Fibroblast of skin of scalp (primary cell): Measurements from ENCODE around the gene FIGN.
A peak's percentile ranks its signal among the peaks of the same experiment; 100 is the strongest.

Source experiments
- DNase-seq: peaks from one replicate; pipeline ENCODE4 v3.0.0-alpha.2; 2013

FIGN gene

DNA sequence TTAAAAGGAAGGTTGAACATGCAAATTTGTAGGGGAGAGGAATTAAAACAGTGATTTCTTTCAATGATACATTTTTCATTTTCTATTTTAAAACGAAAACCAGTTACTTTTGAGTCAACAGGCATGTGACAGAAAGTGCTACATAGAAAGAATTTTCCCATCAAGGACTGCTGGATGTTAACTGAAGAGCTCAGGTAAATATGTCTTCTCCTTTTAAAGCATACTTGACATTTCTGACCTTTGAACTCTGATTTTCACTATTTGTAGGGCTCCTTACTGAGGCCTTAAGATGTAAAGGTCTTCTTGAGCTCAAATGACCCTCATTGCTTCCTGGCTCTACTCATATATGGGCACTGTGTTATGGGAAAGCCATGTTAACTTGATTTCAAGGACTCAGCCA, 32.4 kb downstream of the FIGN start:
- DNase-seq: no peak

DNA sequence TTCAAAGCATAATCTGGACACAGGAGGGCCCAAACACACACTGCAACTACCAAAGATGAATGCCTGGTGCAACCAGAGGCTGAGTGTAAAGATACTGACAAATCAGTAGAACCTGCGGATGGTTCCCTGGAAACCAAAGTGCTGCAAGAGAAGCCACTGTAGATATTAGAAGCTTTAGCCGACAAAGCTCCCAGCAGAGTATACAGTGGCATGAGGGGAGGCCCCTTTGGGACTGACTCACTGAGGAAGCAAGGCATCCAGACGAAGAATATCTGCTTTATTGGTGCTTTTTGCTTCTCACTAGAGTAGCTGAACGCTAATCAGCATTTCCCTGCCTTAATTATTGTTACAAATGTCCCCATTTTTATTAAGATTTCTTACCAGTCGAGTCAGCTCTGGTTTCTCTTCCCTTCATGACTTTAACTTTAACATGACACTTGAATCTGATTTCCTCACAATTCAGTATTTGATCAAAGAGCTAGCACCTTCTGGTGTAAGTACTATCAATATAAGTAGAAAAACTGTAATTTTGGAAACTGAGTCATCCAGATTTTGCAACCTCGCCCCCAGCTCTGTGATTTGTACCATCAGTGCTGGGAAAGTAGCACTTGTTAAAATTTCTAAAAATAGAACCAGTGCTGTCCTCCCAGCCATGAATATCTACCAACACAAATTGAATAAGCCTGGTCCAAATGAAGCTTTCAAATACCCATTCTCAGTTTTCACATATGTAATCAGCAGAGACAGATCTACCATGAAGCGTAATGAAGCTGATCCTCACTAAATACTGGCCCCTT, 34.2 kb downstream of the FIGN start:
- DNase-seq: no peak

DNA sequence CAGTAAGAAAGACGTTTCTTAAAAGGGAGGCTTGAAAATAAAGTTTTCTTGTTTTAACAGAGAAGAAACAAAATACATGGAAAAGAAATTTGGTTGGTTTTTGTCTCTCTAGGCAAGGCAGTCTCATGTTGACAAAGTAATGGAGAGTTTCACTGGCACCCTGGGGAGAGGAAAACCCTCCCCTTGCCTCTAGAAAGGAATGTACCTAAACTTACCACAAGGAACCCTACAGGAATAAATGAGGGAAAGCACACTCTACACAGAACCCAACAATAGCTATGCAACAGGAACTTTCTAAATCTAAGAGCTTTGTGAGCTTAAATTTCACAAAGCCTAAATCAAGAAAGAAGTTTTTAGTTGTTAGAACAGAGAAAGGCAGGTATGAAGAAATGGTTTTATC, 37.0 kb downstream of the FIGN start:
- DNase-seq: peak; percentile 48

DNA sequence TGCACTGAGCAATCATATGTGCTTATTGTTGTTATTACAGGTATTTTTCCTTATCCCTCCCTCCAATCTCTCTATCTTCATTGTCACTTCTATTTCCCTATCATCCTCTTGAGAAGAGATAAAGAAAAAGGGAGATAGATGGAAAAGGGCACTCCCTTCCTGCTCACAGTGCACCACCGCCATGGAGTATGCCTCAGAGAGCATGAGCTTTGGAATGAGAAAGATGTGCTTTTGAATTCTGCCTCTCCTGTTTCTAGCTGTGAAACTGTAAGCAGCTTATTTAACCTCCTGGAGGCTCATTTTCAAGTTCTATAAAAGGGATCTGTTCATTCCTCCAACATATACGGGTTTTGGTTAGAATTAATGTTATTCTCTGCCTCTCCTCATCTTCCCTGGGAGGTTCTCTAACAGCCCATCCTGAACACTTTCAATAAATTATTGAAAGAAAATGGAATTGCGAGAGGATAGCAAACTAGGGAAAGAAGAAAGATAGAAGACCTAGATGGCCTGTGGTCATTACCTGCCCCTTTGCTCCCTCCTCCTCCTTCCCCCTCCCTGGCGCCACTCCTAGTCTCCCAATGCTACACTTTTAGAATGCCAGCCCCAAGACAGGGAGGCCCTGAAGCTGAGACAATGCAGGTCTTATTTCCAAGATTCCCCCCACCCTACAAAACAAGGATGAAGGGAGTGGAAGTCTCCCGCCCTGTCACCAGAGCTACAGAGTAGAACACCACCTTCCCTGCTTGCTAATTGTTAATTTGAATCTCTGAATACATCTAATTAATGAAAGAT, 37.8 kb downstream of the FIGN start:
- DNase-seq: no peak

DNA sequence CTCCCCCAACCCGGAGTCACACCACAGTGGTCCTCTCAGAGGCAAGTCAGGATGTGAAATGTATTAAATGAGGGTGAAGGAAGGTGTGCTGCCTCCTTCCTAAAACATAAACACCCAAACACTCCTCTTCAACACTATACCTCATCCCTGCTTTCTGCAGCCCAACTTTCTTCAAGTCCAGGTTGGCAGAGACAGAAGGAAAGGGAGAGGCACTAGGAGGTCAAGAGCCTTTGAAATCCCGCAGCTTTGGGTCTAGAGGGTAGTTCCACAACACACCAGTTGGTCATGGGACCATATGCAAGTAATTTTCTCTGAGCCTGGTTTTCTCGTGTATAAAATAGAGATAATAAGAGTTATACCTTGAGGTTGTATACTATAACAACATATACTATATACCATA, 38.4 kb downstream of the FIGN start:
- DNase-seq: no peak

DNA sequence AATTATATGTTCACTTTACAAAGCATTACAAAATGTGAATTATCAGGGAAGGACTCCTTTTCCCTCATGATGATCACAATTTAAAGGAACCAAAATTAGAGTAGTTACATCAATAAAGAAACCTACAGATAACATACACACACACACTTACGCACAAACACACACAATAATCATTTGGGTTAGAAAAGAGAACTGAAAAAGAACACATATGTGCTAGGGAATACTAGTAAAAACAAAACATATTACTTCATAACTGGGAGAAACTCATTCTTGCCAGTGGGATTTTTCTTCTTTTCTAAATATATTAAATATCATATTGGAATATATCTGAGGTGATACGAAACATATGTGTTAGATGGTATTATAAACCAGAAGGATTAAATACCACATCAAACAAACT, 42.3 kb downstream of the FIGN start:
- no peak for DNase-seq

DNA sequence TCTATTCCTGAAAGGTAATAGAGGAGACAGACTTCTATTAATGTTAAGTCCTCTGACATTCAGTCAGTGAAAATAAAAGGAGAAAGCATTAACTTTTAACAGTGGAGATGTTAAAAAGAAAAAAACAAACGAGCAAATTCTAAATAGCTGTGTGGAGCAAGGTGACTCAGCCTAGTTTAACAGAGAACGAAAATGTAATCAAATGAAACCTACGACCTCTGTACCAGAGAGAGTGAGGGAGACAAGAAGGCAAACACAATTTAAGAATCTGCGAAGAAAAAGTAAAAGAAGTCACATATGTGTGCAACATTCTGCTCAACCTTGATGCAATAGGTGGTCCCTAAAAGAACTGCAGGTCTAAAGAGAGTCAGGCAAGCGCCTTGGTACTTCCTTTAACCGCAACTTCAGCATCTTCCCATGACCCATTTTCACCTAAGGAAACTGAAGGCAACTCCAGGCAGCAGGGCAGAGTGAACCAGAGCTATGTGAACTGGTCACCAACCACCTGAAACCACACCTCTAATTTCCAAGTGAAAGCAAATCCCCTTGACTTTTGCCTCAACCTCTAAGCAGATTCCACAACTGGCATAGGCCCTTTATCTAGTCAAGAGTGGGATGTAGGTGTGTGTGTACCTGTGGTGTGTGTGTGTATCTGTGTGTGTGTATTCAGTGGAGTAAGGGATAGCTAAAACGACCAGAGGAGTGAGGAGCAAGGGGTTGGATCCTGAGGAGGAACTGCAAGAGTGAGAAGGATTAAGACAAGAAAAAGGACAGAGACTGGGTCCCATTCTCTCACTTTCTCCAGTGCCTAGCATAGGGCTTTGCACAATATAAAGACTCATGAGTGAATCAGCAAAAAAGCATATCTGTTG, 43.0 kb downstream of the FIGN start:
- DNase-seq: no peak

DNA sequence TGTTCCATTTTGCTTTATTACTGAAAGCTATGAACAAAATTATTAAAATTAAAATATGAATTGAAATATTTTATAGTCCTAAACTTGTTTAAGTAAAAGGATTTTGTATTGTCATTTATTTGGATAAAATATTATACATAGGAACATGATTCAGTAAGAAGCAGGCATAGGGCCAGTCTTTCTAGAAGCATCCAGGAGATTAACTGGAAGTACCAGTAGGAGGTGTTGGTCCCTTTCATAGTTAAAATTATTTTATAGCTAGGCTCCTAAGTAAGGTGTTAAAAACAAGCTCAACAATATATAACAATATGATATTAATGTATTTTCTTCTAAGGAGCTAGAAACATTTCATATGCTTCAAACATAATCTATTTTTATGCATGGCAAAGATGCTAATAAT, 43.7 kb downstream of the FIGN start:
- DNase-seq: no peak

DNA sequence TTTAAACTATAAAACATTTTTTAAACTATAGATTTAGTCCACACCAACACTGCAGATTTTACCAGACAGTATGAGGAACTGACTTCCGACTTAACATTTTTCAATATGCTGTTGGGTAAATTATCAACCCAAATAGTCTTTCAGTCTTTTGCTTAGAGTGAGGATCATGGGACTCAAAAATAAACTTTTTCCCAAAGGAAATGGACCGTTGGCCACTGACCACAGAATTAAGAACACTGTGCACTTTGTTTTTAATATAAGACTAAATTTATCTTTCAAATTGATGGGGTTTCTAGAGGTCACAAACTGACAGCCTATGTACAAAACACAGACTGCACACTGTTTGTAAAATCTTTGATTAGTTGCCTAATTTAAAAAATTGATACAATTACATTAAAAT, 44.9 kb downstream of the FIGN start:
- no peak for DNase-seq

DNA sequence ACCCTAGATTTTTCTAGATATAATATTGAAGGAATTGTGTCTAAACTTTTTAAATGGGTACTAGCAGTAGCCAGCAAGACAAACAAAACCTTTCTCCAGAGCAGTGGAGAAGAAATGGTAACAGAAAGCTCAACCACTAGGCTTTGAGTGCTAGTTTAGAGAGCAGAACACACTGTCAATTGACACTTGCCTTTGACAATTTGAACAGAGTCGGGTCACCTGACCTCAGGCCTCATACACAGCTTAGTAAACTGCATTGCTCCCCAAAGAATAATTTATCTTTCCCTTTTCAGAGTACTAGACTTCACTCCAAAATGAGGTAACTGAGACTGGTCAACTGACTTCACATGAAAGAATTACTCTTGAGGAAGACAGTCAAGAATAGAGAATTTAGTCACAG, 48.6 kb downstream of the FIGN start:
- DNase-seq: no peak

DNA sequence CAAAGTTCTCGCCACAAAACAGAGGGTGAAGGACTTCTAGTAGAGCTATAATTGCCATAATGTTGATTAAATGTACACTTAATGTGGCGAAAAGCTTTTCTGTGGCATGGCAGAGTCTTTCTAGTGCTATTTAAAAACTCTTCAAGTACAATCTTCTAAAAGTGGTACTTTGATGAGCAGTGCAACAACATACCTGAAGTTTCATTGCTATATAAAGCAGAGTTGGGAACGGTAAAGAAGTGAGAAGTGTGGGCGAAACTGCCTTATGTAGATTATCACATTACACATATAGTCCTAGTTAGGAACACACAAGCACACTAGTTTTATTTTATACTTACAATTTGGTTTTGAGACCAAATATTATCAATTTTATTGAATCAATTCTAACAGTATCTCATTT, 49.5 kb downstream of the FIGN start:
- DNase-seq: no peak

DNA sequence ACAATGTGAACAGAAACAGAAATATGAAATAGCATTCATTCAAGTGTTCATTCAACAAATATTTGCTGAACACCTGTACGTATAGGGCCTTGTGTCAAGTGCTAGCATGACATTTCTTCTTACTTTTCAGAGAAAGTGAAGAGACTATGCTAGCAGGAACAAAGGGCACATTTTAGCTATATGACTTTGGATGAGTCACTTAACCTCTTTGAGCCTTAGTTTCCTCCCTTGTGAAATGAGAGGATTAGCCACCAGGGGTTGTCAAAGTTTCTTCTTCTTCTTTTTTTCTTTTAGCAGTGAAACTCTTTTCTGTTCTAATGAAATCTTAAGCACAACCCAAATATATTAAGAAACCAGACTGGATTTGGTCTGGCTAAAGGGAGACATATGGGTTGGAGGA, 53.1 kb downstream of the FIGN start:
- peak; percentile 13 for DNase-seq

DNA sequence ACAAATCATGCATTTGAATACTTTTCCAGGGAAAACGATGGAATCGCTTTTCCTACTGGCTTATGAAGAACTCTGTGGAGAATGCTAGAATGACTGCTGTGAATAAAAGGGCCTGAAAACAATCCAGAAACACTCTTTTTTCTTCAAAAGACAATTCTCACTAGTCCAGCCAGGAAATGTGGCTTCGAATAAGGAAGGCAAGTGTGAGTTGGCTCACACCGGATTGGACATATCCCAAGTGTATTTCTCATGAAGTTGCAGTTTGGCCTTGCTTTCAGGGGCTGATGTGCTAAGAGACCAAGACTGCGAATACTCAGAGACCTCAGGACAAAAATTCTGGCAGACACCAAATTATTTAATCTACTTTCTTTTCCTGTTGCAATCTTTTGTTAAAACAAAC, 54.1 kb downstream of the FIGN start:
- no peak for DNase-seq

DNA sequence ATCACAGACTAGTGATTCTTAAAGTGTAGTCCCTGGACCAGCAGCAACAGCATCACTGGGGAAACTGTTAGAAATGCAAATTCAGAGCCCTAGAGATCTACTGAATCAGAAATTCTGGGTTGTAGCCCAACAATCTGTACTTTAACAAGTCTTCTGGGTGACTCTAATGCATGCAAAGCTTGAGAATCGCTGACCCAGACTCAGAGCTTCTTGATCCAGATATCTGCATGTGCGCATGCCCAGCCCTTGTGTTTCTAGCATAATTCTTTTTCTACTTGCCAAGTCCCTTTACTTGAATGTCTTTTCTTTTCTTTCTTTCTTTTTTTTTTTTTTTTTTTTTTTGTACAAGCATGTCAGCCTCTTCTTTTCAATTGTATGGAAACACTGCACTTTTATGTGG, 60.4 kb downstream of the FIGN start:
- DNase-seq: no peak

DNA sequence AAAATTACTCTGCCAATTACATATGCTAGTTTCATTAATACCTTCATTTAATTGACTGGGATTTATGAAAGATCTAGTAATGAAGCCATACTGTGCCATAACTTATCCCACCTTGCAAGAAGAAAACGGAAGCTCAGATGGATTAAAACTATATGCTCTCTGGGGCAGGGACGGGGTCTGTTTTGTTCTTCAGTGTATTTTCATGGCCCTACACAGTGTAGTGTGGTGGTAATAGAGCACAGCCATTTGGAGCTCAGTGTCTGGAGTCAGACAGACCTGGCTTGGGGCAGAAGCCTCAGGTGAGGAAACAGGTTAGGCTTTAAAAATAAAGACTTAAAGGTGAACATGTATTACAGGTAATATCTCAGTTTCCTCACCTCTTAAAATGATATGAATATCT, 62.3 kb downstream of the FIGN start:
- no peak for DNase-seq

DNA sequence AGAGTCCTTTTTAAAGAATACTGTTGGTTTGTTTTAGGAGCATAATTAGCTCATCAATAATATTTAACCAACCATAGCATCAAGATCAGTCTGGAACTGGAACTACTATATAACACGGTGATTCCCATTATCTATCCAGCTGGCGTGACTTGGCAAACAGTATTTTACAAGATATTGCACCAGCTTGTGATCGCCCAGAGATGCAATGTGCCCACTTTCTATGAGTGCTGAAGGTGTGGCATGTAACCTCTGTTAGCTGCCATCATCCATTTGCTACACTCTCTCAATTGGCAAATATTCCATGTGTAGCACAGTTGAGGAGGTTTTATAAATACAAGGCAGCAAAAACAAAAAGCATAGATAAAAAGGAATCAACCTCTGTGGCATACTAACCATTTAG, 64.9 kb downstream of the FIGN start:
- DNase-seq: no peak

DNA sequence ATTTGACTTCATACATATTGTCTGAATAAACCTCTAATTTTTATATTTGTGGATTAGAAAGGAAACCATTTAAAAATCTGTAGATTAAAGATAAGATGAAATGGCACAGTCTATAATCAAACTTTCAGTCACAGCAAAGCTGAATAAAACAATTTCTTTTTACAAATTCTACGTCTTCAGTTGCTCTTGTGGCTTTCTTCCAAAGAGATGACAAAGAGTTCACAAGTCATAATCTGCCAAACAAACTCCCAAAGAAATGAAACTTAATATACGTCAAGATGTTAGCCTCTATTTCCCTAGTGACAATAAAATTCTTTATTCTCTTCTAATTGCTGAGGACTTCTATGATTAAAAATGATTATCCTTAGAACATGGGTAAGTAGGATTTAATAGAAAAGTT, 66.3 kb downstream of the FIGN start:
- no peak for DNase-seq

DNA sequence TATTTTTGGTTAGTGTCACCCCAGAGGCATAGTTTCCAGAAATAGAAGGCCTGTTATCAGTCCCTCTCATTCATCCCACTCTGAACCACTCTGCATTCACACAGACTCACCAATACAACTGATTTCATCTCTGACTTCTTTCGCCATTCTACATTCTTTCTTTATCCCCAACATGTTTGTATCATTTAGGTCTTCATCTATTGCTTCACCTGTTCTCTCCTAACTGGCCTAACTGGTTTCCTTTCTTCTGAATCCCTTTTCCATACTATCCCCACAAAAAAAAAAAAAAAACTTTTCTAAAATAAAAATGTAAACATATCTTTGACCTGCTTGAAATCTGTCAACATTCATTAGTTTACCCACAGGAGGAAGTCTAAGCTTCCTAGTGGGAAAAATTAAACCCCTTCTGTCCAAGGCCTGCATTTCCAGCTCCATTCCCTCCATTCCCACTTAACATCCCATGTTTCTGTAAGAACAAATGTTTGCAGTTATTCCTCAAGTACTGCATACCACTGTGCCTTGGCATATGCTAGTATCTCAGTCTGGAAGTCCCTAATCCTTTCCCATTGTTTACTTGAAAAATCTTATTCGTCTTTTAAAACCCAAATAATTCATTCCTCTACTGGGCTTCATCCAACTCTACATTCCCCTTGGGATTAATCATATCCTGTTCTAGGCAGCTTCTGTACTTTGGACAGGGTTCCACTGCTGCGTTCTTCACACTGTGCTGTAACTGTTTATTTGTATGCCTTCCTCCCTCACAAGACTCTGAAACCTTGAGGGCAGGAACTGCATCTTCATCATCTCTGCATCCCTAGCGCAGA, 68.5 kb downstream of the FIGN start:
- DNase-seq: peak; percentile 85

DNA sequence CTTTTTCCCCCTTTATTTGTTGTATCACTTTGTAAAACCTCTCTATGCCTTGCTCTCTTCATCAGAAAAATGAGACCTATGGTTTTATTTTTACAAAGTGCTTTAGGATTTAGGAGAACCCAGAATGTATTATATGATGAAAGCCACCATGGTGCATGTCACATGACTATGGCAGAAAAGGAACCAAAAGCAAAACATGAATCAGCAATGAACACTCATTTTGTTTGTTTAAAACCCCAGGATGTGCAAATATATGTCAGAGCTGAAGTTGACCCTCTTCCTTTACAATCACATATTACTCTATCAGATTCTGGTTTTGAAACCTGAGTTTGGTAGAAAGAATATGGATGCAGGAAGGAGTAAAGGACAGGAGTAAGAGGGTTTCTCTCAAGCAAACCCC, 70.0 kb downstream of the FIGN start:
- DNase-seq: no peak

DNA sequence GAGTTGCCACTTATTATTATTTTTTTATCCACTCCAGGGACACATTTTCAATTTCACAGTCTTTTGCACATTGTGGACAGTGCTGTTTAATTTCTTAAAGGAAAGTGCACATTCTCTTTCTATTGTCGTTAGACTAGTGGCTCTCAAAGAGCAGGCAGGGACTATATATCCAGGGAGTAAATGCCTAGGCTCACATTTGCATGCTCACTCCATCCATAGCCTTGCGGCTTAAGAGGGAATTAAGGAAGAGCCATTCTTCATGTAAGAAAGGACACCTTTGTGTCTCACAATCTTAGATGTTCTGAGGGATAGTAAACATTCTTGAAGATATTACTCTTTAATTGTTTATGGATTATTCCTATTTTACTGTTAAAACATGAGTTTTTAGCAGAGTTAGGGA, 70.8 kb downstream of the FIGN start:
- no peak for DNase-seq

DNA sequence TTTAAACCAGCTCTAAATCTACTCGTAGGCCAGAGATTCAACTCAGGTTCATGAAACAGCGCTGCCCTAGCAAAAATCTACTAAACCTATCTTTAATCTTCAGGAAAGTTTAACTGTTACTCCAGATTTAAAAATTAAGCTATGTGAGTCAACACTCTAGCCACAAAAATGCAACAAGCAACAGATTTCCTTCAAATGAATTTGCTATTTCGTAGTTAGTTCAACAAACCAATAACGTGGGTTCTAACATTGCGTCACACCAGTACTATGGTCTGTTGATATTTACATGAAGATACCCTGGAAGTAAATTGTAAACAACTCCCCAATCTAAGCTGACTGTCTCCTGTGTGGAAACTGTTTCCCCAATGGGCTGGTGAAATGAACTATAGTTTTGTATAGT, 71.2 kb downstream of the FIGN start:
- peak; percentile 61 for DNase-seq

DNA sequence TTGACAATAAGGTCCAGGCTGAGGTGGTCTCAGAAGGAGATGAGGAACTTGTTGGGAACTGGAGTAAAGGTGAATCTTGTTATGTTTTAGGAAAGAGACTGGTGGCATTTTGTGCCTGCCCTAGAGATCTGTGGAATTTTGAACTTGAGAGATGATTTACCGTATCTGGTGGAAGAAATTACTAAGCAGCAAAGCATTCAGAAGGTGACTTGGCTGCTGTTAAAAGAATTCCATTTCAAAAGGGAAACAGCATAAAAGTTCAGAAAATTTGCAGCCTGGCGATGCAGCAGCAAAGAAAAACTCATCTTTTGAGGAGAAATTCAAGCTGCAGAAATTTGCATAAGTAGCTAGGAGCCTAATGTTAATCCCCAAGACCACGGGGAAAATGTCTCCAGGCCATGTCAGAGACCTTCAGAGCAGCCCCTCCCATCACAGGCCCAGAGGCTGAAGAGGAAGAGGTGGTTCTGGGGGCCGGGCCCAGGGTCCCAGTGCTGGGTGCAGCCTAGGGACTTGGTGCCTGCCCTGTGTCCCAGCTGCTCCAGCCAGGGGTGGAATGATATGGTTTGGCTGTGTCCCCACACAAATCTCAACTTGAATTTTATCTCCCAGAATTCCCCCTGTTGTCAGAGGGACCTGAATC, 73.5 kb downstream of the FIGN start:
- no peak for DNase-seq
